Measurements from ENCODE around the gene CILP.

Gene CILP

GRCh38 chr15:65165875-65166274 lies 45.4 kb downstream of the CILP start:
- TF ChIP-seq SUZ12 (IDR thresholded peaks at IDR 0.05; ENCODE audit: extremely low read depth, insufficient read depth, insufficient read length), result no peak
- no peak for TF ChIP-seq YY1 (IDR thresholded peaks at IDR 0.05; ENCODE audit: insufficient read depth, insufficient read length)
- no peak for TF ChIP-seq ZNF274 (IDR thresholded peaks at IDR 0.05; ENCODE audit: low read depth, low read length)
- H3K9me3 ChIP-seq (ENCODE audit: insufficient read depth, low read length), result no peaks in the 10 kb centered on the region
- H3K4me3 ChIP-seq (ENCODE audit: insufficient read length, low read depth), result no peak overlapping the region
- H3K36me3 ChIP-seq (ENCODE audit: insufficient read depth, insufficient read length, low read length), result peaks cover 65% of the 10 kb centered on the region
- DNase-seq (ENCODE audit: low read depth, low spot score), result no peak
- H3K27me3 ChIP-seq (ENCODE audit: insufficient read depth, insufficient read length), result no peaks in the 10 kb centered on the region
- H3K9ac ChIP-seq (ENCODE audit: insufficient read length, low read depth), result no peak overlapping the region
- H3K4me1 ChIP-seq (ENCODE audit: insufficient read depth, insufficient read length), result no peaks in the 10 kb centered on the region

- H3K9ac ChIP-seq (ENCODE audit: insufficient read length, low read depth), result no peak overlapping the region
- no peaks in the 10 kb centered on the region for H3K9me3 ChIP-seq (ENCODE audit: insufficient read depth, low read length)
- no peak for DNase-seq (ENCODE audit: low read depth, low spot score)
- no peak overlapping the region for H3K4me3 ChIP-seq (ENCODE audit: insufficient read length, low read depth)
- TF ChIP-seq YY1 (IDR thresholded peaks at IDR 0.05; ENCODE audit: insufficient read depth, insufficient read length), result no peak
- no peak for TF ChIP-seq SUZ12 (IDR thresholded peaks at IDR 0.05; ENCODE audit: extremely low read depth, insufficient read depth, insufficient read length)
- TF ChIP-seq ZNF274 (IDR thresholded peaks at IDR 0.05; ENCODE audit: low read depth, low read length), result no peak
- peaks cover 63% of the 10 kb centered on the region for H3K36me3 ChIP-seq (ENCODE audit: insufficient read depth, insufficient read length, low read length)
- no peaks in the 10 kb centered on the region for H3K27me3 ChIP-seq (ENCODE audit: insufficient read depth, insufficient read length)
- H3K4me1 ChIP-seq (ENCODE audit: insufficient read depth, insufficient read length), result no peaks in the 10 kb centered on the region
Measured at GRCh38 chr15:65164139-65164538, 47.1 kb downstream of the CILP start.

DNA sequence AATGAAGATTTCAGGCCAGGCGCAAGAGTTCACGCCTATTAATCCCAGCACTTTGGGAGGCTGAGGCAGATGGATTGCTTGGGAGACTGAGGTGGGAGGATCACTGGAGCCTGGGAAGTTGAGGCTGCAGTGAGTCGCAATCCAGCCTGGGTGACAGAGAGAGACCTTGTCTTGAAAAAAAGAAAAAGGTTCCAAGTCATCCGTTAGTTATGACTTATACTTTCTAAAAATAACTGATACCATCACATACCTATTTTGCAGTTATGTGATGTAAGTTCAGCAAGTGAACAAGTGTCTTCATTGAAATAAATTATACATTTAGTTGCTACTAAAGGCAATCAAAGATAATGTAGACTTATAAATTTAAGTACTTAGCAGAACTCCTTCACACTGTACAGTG lies 48.2 kb downstream of the CILP start:
- no peak overlapping the region for H3K4me3 ChIP-seq (ENCODE audit: insufficient read length, low read depth)
- TF ChIP-seq ZNF274 (IDR thresholded peaks at IDR 0.05; ENCODE audit: low read depth, low read length) (no peak), SUZ12 (IDR thresholded peaks at IDR 0.05; ENCODE audit: extremely low read depth, insufficient read depth, insufficient read length) (no peak), YY1 (IDR thresholded peaks at IDR 0.05; ENCODE audit: insufficient read depth, insufficient read length) (no peak)
- H3K36me3 ChIP-seq (ENCODE audit: insufficient read depth, insufficient read length, low read length), result peaks cover 73% of the 10 kb centered on the region

DNA sequence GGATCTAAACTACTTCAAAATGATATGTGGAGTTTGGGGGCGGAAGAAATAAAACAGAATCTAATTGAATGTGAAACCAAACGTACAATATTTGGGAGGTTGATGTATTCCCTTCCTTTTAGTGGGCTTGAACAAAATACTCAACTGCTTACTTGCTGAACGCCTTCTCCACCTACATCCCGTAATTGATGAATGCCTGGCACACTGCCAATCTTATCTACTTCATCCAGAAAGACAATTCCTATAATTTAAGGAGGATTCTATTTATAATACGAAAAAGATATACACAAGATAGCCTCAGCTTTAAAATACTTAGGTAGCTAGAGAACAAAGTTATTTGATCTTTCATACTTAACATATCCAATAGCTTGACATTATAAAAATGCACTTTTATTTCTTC lies 54.6 kb downstream of the CILP start:
- no peaks in the 10 kb centered on the region for H3K9me3 ChIP-seq (ENCODE audit: insufficient read depth, low read length)
- H3K36me3 ChIP-seq (ENCODE audit: insufficient read depth, insufficient read length, low read length), result peaks cover 81% of the 10 kb centered on the region
- no peak overlapping the region for H3K9ac ChIP-seq (ENCODE audit: insufficient read length, low read depth)
- no peaks in the 10 kb centered on the region for H3K4me1 ChIP-seq (ENCODE audit: insufficient read depth, insufficient read length)
- no peak for TF ChIP-seq SUZ12 (IDR thresholded peaks at IDR 0.05; ENCODE audit: extremely low read depth, insufficient read depth, insufficient read length)
- no peak for TF ChIP-seq YY1 (IDR thresholded peaks at IDR 0.05; ENCODE audit: insufficient read depth, insufficient read length)
- TF ChIP-seq ZNF274 (IDR thresholded peaks at IDR 0.05; ENCODE audit: low read depth, low read length), result no peak
- DNase-seq (ENCODE audit: low read depth, low spot score), result no peak
- no peaks in the 10 kb centered on the region for H3K27me3 ChIP-seq (ENCODE audit: insufficient read depth, insufficient read length)
- no peak overlapping the region for H3K4me3 ChIP-seq (ENCODE audit: insufficient read length, low read depth)

More for the DNA sequence above, 48.2 kb downstream of the CILP start:
- no peaks in the 10 kb centered on the region for H3K9me3 ChIP-seq (ENCODE audit: insufficient read depth, low read length)
- no peak for DNase-seq (ENCODE audit: low read depth, low spot score)
- H3K27me3 ChIP-seq (ENCODE audit: insufficient read depth, insufficient read length), result no peaks in the 10 kb centered on the region
- no peaks in the 10 kb centered on the region for H3K4me1 ChIP-seq (ENCODE audit: insufficient read depth, insufficient read length)
- no peak overlapping the region for H3K9ac ChIP-seq (ENCODE audit: insufficient read length, low read depth)

GRCh38 chr15:65154720-65155119 lies 56.6 kb downstream of the CILP start:
- DNase-seq (ENCODE audit: low read depth, low spot score), result no peak
- Histone ChIP-seq H3K9ac (ENCODE audit: insufficient read length, low read depth) (no peak overlapping the region), H3K4me1 (ENCODE audit: insufficient read depth, insufficient read length) (no peaks in the 10 kb centered on the region), H3K36me3 (ENCODE audit: insufficient read depth, insufficient read length, low read length) (peaks cover 85% of the 10 kb centered on the region), H3K27me3 (ENCODE audit: insufficient read depth, insufficient read length) (no peaks in the 10 kb centered on the region), H3K4me3 (ENCODE audit: insufficient read length, low read depth) (no peak overlapping the region), H3K9me3 (ENCODE audit: insufficient read depth, low read length) (no peaks in the 10 kb centered on the region)
- TF ChIP-seq SUZ12 (IDR thresholded peaks at IDR 0.05; ENCODE audit: extremely low read depth, insufficient read depth, insufficient read length) (no peak), YY1 (IDR thresholded peaks at IDR 0.05; ENCODE audit: insufficient read depth, insufficient read length) (no peak), ZNF274 (IDR thresholded peaks at IDR 0.05; ENCODE audit: low read depth, low read length) (no peak)

GRCh38 chr15:65147902-65148301 lies 63.4 kb downstream of the CILP start:
- Histone ChIP-seq H3K27me3 (ENCODE audit: insufficient read depth, insufficient read length) (no peaks in the 10 kb centered on the region), H3K9me3 (ENCODE audit: insufficient read depth, low read length) (no peaks in the 10 kb centered on the region), H3K4me3 (ENCODE audit: insufficient read length, low read depth) (no peak overlapping the region), H3K9ac (ENCODE audit: insufficient read length, low read depth) (no peak overlapping the region), H3K4me1 (ENCODE audit: insufficient read depth, insufficient read length) (no peaks in the 10 kb centered on the region), H3K36me3 (ENCODE audit: insufficient read depth, insufficient read length, low read length) (peaks cover 44% of the 10 kb centered on the region)
- TF ChIP-seq ZNF274 (IDR thresholded peaks at IDR 0.05; ENCODE audit: low read depth, low read length) (no peak), YY1 (IDR thresholded peaks at IDR 0.05; ENCODE audit: insufficient read depth, insufficient read length) (no peak), SUZ12 (IDR thresholded peaks at IDR 0.05; ENCODE audit: extremely low read depth, insufficient read depth, insufficient read length) (no peak)
- no peak for DNase-seq (ENCODE audit: low read depth, low spot score)

DNA sequence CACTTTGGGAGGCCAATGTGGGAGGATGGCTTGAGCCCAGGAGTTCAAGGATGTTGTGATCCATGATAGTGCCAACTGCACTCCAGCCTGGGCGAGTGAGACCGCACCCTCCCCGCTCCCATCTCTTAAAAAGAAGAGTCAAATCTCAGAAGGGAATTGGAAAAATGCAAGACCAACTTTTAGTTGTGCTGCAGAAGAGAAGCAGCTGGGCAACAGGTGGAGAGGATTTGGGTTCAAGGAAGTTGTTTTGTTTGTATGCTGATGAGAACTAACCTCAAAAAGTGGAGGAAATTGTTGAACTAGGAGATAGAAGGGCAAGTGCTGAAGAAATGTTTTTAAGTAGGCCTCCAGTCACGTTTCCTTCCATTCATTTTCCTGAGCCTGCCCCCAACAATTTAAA lies 64.8 kb downstream of the CILP start:
- no peaks in the 10 kb centered on the region for H3K9me3 ChIP-seq (ENCODE audit: insufficient read depth, low read length)
- no peak overlapping the region for H3K9ac ChIP-seq (ENCODE audit: insufficient read length, low read depth)
- no peak for DNase-seq (ENCODE audit: low read depth, low spot score)
- no peaks in the 10 kb centered on the region for H3K4me1 ChIP-seq (ENCODE audit: insufficient read depth, insufficient read length)
- no peak for TF ChIP-seq SUZ12 (IDR thresholded peaks at IDR 0.05; ENCODE audit: extremely low read depth, insufficient read depth, insufficient read length)
- no peak for TF ChIP-seq YY1 (IDR thresholded peaks at IDR 0.05; ENCODE audit: insufficient read depth, insufficient read length)
- no peak for TF ChIP-seq ZNF274 (IDR thresholded peaks at IDR 0.05; ENCODE audit: low read depth, low read length)
- peaks cover 32% of the 10 kb centered on the region for H3K36me3 ChIP-seq (ENCODE audit: insufficient read depth, insufficient read length, low read length)
- no peaks in the 10 kb centered on the region for H3K27me3 ChIP-seq (ENCODE audit: insufficient read depth, insufficient read length)
- H3K4me3 ChIP-seq (ENCODE audit: insufficient read length, low read depth), result no peak overlapping the region

All from NT2/D1 (cell line).